Stimulated activated CD8-positive, alpha-beta memory T cell treated with anti-CD3 and anti-CD28 coated beads, Interleukin-7, amount 100 ng/mL, for 4 hours (primary cell): ENCODE results near the gene WNT9A.
"Not testable (repeated sequence)": the region's sequence is repeated elsewhere in the genome, so short reads cannot be mapped to it uniquely, and the experiment has no call there.

Source experiments
- DNase-seq, 2 donors: peaks; one replicate each; pipeline ENCODE4 v3.0.0-alpha.2; 2020; ENCODE audit warnings: low read depth in 2 of 2

The WNT9A gene

GRCh38 chr1:227886993-227887696 is 60.6 kb downstream of the WNT9A start:
- DNase-seq, result no peak

GRCh38 chr1:227886503-227886961 is 61.2 kb downstream of the WNT9A start:
- no peak for DNase-seq

- DNase-seq, result no peak
Observed at GRCh38 chr1:227885648-227886502, 61.9 kb downstream of the WNT9A start.

- DNase-seq, result no peak
Observed at GRCh38 chr1:227885135-227885647, 62.5 kb downstream of the WNT9A start.

- DNase-seq, result no peak
Observed at GRCh38 chr1:227884370-227885134, 63.2 kb downstream of the WNT9A start.

- DNase-seq, result no peak
Observed at GRCh38 chr1:227883641-227884301, 64.0 kb downstream of the WNT9A start.

- DNase-seq, result no peak
Observed at GRCh38 chr1:227883073-227883520, 64.6 kb downstream of the WNT9A start.

GRCh38 chr1:227880342-227880924 is 67.3 kb downstream of the WNT9A start:
- DNase-seq, result no peak

- not testable (repeated sequence) for DNase-seq
Observed at GRCh38 chr1:227877810-227878209, 69.9 kb downstream of the WNT9A start.

- DNase-seq, result not testable (repeated sequence)
Observed at GRCh38 chr1:227871892-227872291, 75.8 kb downstream of the WNT9A start.

- DNase-seq, result no peak
Observed at GRCh38 chr1:227870366-227870765, 77.4 kb downstream of the WNT9A start.

GRCh38 chr1:227869851-227870305 is 77.9 kb downstream of the WNT9A start:
- no peak for DNase-seq

- DNase-seq, result no peak
Observed at GRCh38 chr1:227869279-227869842, 78.4 kb downstream of the WNT9A start.
